GM10248 (cell line): ENCODE data around the gene PLEKHA6.

ENCODE experiments used
- CTCF ChIA-PET: fragments of 300-600 bp; sonication (Branson Sonifier 250); formaldehyde crosslinking; extraction: SDS; loops from one replicate; lab custom pipeline; 2021; ENCODE audit warnings: antibody characterized with exemption; lab: Yijun Ruan, JAX
- POLR2A ChIA-PET: fragments of 350-650 bp; sonication (Branson Sonifier 250); formaldehyde crosslinking; extraction: SDS; loops from one replicate; lab custom pipeline; 2020; ENCODE audit warnings: antibody characterized with exemption; lab: Yijun Ruan, JAX
- DNase-seq: peaks from one replicate; pipeline ENCODE4 v3.0.0; 2012; ENCODE audit errors: extremely low spot score
- TF ChIP-seq, protein P1 (sequence below): IDR thresholded peaks from 2 replicates; pipeline ENCODE4 v1.5.1; 2012; ENCODE audit warnings: mild to moderate bottlenecking, low read depth; ENCODE audit errors: extremely low read depth, missing control alignments, control extremely low read depth

The PLEKHA6 gene

DNA sequence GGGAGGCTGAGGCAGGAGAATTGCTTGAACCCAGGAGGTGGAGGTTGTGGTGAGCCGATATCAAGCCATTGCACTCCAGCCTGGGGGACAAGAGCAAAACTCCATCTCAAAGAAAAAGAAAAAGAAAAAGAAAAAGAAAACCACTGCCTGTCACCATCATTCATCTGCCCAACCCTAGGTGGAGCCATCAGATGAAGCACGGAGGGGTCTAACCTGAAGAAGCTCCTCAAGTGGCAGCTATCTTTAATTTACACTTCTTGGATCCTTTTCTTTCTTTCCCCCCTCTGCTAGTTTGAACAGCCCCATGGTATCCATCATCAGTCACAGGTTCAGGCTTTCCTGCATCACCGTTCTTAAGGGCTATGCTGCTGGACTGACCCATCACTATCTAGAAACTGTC is 57.0 kb downstream of the PLEKHA6 start:
- ChIA-PET CTCF (interaction anchor here (1.0 to 1.9 kb wide), 2 partner anchors 45 to 96 kb away, joined by 3 to 6 read pairs; no protein-coding TSS in a partner anchor), POLR2A (no interaction called here)
- TF ChIP-seq, protein P1, sequence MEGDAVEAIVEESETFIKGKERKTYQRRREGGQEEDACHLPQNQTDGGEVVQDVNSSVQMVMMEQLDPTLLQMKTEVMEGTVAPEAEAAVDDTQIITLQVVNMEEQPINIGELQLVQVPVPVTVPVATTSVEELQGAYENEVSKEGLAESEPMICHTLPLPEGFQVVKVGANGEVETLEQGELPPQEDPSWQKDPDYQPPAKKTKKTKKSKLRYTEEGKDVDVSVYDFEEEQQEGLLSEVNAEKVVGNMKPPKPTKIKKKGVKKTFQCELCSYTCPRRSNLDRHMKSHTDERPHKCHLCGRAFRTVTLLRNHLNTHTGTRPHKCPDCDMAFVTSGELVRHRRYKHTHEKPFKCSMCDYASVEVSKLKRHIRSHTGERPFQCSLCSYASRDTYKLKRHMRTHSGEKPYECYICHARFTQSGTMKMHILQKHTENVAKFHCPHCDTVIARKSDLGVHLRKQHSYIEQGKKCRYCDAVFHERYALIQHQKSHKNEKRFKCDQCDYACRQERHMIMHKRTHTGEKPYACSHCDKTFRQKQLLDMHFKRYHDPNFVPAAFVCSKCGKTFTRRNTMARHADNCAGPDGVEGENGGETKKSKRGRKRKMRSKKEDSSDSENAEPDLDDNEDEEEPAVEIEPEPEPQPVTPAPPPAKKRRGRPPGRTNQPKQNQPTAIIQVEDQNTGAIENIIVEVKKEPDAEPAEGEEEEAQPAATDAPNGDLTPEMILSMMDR, result no peak
- no peak for DNase-seq

DNA sequence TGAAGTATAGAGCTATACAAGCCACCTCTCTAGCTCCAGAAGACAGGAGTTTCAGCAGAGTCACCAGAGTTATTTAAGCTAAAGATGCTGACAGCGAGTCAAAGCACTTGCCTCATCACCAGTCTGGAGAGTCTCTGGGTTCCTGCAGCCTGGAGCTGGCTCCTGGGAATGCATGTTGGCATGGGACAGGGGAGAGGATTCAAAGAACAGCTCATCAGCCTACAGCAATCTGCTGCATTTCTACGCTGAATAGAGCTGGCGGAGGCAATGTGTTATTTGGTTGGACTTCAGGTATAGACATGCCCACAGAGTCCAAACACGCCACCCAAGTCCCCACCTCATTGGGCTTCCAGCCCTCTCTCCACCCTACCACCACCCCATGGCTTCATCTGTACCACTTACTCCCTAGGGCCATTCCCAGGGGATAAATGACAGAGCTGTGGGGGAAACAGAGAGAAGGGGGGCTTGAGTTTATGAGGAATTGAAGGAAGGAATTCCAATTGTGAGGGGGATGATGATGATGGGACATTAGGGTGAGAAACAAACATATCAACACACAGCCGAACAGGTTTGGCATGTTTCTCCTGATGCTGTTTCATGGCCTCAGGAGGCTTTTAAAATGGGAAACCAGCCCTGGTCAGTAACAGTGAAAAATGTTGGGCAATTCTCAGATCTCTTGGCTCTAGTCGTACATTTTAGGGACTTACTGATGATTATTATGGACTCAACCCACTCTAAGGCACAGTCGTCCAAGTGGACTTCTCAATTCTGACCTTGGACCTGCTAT is 58.4 kb downstream of the PLEKHA6 start:
- ChIA-PET CTCF (interaction anchor here (1.1 to 1.8 kb wide), 5 partner anchors 9 to 490 kb away, joined by 3 to 7 read pairs (median 3); no protein-coding TSS in a partner anchor), POLR2A (no interaction called here)
- no peak for DNase-seq
- TF ChIP-seq, protein P1, result no peak

DNA sequence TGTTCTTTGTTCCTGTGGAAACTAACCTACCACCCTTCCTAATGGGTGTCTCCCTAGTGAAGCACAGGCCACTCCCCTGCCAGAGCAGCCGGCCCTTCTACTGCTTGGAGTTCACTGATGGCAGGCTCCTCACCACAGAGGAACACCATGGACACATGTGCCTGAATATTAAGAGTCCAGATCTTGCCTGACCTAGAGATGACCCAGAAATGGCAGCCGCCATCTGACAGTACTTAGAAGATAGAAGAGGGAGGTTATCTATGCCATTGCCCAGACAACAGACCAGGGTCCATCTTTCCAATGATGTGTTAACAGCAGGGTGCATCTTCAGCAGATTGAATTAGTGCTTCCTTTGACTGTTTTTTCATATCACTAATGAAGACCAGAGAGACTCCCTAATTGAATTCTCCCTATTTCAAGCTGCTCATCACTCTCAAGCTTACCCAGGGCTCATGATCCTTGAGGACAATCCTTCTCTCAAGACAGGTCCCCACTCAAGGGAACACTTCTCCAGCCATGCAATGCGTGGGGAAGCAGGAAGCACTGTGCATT is 59.8 kb downstream of the PLEKHA6 start:
- POLR2A ChIA-PET, result no interaction called here
- no peak for DNase-seq
- TF ChIP-seq, protein P1, result no peak
- CTCF ChIA-PET, result interaction anchor here (1.1 to 1.8 kb wide), 3 partner anchors 17 to 492 kb away, joined by 3 to 7 read pairs (median 4); no protein-coding TSS in a partner anchor

DNA sequence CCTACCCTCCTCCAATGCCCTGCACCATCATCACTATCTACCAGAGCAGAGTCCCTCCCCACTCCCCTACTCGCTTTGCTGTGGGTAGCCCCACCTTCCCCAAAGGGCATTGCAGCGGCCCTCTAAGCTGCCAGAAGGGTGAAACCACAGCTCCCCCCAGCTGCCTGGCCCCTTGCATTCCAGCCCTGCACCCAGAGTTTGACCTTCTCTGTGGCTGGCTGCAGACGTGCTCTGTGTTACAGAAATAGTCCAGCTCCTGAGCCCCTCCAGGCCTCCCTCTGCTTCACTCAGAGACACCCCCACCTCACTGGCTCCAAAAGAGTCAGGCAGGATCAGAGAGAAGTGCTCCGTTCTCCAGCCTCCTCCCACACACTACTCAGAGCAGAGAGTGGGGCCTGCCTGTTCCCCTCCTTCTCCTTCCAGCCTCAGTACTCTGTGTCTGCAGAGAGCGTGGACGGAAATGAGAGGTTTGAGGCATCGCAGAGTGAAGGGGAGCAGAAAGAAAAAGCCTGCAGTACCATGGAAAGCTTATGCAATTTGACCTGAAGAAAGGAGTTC is 63.2 kb downstream of the PLEKHA6 start:
- ChIA-PET CTCF (interaction anchor here (1.0 kb wide), 1 partner anchor 12 kb away, joined by 4 read pairs; no protein-coding TSS in a partner anchor), POLR2A (no interaction called here)
- TF ChIP-seq, protein P1, result no peak
- no peak for DNase-seq

DNA sequence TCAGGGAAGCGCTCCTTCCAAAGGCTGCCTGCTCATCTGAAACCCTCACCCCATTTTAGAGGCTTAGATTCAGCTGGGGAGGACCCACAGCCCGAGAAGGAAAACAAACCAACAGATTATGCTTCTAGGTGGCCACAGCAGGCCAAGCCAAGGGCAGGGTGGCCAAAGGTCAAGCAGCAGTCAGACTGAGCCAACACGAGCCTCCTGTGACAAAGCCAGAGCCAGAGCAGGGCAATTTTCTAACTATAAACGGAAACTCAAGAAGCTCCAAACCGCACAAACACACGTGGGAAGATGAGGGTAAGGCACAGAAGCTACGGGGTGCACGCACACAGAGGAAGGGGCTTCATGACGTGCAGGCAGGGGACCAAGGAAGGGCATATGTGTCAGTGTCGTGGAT is 64.1 kb downstream of the PLEKHA6 start:
- DNase-seq, result no peak
- CTCF ChIA-PET, result interaction anchor here (1.0 kb wide), 1 partner anchor 11 kb away, joined by 4 read pairs; no protein-coding TSS in a partner anchor
- TF ChIP-seq, protein P1, result no peak
- POLR2A ChIA-PET, result no interaction called here

DNA sequence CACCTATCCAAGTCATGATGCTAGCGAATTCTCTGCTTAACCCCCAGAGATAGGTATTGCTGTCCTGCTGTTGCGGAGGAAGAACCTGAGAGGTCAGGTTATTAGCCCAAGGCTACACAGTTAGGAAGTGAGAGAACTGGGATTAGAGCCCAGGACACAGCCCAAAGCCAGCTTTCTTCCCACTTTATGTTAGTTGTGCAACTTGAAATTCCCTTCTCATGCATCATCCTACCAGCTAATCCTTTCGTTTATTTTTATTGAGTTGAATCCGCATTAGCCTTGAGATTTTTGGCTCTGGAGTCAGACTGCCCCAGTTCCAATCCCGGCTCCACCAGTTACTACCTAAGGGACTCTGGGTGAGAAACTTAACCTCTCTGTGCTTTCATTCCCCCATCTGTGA is 65.4 kb downstream of the PLEKHA6 start:
- ChIA-PET POLR2A (no interaction called here), CTCF (no interaction called here)
- no peak for DNase-seq
- TF ChIP-seq, protein P1, result no peak
